PFSK-1 (cell line): ENCODE measurements around the gene AP1M1.

ENCODE experiments used
- FOXP2 ChIP-seq: optimal IDR thresholded peaks from 2 replicates; pipeline ENCODE3; 2011; ENCODE audit warnings: borderline replicate concordance, control low read depth, inconsistent platforms; ENCODE audit not compliant: insufficient read depth; ENCODE audit errors: extremely low read length, extremely low read depth
- POLR2AphosphoS5 ChIP-seq: IDR thresholded peaks from 2 replicates; pipeline ENCODE4 v1.6.1; 2012; ENCODE audit warnings: low read depth, mild to moderate bottlenecking, control low read depth, low read length, moderate library complexity
- SIN3A ChIP-seq: IDR thresholded peaks from 2 replicates; pipeline ENCODE4 v1.6.1; 2012; ENCODE audit warnings: mild to moderate bottlenecking, low read length, moderate library complexity, borderline replicate concordance; ENCODE audit not compliant: insufficient read depth
- TAF1 ChIP-seq: IDR thresholded peaks from 2 replicates; pipeline ENCODE4 v1.6.1; 2012; ENCODE audit warnings: low read length, control low read depth, borderline replicate concordance; ENCODE audit not compliant: insufficient read depth
- TF ChIP-seq, protein P1 (sequence below), 2 experiments: IDR thresholded peaks; 2 replicates each; pipeline versions ENCODE4 v1.6.1 to v1.8.0; 2011 to 2012; ENCODE audit warnings: low read depth in 2 of 2, low read length in 2 of 2, control low read depth in 1 of 2, inconsistent platforms in 1 of 2, mild to moderate bottlenecking in 1 of 2, moderate library complexity in 1 of 2; ENCODE audit not compliant: insufficient read depth in 1 of 2

The AP1M1 gene

DNA sequence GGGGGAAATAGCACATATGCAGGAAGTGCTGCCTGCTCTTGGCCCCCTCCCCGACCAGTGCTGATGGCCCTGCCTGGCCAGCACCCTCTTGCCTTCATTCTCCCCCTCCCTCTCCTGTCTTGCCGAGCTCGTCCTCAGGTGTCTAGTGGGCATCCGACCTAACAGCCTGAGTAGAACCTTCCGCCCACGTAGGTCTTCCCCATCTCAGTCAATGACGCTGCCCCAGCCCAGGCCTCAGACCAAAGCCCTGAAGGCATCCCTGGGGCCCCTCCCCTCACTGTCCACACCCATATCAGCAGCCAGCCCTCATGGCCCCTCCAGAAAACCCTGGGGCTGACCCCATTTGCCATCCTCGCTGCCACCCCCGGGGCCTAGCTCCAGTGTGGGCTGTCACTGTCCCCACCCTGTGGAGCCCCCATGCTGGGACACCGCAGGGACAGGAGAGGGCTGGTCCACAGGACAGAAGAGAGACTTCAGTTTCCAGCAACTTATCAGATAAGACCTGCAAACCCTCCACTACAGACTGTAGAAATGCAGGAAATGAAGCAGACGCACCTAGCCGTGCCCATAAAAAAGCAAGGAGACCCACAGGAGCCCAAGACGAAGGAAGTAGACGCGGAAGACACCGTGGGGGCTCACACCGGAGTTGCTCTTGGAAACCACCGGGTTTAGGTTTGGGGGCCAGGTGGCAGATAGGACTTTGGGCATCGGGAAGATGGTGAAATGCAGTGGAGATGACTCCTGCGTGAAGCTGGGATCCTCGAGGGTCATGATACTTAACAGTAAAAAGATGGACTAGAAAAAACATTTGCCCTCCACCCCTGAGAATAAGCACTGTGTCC, 38.3 kb downstream of the AP1M1 start:
- no peak for TF ChIP-seq POLR2AphosphoS5
- TF ChIP-seq SIN3A, result no peak
- no peak for TF ChIP-seq TAF1
- no peak for TF ChIP-seq FOXP2
- TF ChIP-seq, protein P1, sequence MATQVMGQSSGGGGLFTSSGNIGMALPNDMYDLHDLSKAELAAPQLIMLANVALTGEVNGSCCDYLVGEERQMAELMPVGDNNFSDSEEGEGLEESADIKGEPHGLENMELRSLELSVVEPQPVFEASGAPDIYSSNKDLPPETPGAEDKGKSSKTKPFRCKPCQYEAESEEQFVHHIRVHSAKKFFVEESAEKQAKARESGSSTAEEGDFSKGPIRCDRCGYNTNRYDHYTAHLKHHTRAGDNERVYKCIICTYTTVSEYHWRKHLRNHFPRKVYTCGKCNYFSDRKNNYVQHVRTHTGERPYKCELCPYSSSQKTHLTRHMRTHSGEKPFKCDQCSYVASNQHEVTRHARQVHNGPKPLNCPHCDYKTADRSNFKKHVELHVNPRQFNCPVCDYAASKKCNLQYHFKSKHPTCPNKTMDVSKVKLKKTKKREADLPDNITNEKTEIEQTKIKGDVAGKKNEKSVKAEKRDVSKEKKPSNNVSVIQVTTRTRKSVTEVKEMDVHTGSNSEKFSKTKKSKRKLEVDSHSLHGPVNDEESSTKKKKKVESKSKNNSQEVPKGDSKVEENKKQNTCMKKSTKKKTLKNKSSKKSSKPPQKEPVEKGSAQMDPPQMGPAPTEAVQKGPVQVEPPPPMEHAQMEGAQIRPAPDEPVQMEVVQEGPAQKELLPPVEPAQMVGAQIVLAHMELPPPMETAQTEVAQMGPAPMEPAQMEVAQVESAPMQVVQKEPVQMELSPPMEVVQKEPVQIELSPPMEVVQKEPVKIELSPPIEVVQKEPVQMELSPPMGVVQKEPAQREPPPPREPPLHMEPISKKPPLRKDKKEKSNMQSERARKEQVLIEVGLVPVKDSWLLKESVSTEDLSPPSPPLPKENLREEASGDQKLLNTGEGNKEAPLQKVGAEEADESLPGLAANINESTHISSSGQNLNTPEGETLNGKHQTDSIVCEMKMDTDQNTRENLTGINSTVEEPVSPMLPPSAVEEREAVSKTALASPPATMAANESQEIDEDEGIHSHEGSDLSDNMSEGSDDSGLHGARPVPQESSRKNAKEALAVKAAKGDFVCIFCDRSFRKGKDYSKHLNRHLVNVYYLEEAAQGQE (IDR thresholded peaks at IDR 0.05; ENCODE audit: insufficient read depth in 1 of 2, low read depth in 2 of 2, low read length in 2 of 2), result no peak

DNA sequence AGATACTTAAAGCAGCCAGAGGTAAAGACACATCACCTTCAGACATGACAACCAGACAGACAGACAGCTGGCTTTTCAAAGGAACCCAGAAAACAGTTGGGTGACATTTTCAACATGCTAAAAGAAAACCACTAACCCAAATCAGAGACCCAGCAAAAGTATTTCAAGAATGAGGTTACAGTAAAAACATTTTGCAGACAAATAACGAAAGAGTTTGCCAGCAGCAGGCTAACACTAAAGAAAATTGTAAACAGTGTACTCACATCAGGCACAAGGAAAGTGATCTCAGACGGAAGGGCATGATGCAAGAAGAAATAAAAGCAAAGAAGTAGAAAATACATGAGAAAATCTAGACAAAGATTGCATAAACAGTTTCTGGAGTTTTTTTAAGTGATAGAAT, 46.4 kb downstream of the AP1M1 start:
- TF ChIP-seq TAF1 (no peak), POLR2AphosphoS5 (no peak), FOXP2 (no peak), SIN3A (no peak)
- TF ChIP-seq, protein P1 (IDR thresholded peaks at IDR 0.05; ENCODE audit: insufficient read depth in 1 of 2, low read depth in 2 of 2, low read length in 2 of 2), result no peak

DNA sequence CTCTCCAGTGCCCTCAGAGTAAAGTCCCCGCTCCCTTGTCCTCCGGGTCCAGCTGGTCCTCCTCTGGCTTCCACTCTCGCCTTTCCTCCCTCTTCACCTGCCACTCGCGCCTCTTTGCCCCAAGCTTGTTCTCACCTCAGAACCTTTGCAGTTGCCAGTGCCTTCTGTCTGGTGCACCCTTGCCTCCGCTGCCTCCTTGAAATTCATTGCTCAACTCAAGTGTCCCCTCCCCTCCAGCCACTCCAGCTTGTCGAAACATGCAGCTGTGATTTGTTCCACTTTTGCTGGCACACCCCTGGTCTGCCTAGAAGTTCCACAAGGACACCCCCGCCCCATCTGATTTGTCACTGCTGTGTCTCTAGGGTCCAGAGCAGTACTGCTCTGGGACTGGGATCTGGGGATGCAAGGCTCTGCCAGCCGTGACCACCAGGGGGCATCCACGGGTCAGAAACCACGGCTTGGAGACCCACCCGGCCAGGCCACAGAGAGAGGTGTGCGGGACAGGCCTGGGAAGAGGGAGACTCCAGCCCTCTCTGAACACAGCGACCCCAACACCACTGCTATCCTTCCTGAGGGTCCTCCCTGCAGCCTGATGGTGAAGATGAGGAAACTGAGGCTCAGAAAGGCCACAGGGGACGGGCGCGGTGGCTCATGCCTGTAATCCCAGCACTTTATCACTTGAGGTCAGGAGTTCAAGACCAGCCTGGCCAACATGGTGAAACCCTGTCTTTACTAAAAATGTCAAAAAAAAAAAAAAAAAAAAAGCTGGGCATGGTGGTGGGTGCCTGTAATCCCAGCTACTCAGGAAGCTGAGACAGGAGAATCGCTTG, 49.9 kb downstream of the AP1M1 start:
- TF ChIP-seq, protein P1 (IDR thresholded peaks at IDR 0.05; ENCODE audit: insufficient read depth in 1 of 2, low read depth in 2 of 2, low read length in 2 of 2), result no peak
- TF ChIP-seq FOXP2, result peak; percentile 59

DNA sequence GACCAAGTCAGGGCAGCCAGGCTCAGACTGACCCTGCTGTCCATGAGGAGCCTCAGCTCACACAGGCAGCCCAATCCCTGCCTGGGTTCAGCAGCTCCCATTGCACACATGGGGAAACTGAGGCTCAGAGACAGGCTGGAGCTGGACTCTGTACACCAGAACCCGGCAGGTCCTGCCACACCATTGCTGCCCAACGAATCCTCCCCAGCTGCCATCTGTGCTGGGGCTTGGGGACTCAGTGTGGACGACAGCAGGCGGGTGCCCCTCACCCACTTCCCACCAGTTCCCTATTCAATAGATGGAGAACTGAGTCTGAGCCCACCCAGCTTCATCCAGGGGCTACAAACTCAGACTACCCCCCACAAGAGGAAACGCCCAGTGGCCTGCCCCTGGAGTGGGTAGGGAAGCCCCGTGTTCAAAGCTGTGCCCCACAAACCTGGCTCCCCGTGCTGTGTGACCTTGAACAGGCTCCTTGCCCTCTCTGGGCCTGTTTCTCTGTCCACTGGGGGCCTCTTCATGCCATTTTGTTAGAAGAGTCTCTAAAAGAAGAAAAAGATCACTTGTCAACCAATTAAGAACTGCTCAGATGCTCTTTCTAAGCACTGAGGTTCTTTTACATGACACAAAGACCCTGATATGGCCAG, 50.8 kb downstream of the AP1M1 start:
- TF ChIP-seq SIN3A (no peak), POLR2AphosphoS5 (no peak), FOXP2 (no peak), TAF1 (no peak)
- TF ChIP-seq, protein P1 (IDR thresholded peaks at IDR 0.05; ENCODE audit: insufficient read depth in 1 of 2, low read depth in 2 of 2, low read length in 2 of 2), result no peak
